GM12878 (cell line): ENCODE measurements around the gene EBI3. TPM values are rescaled to one million over a fixed set of nuclear protein-coding genes. Genes with fewer than 3 reads are reported as not detected.

Source experiments
- ATAC-seq: fragments of 200-7000 bp; cut with Tn5 transposase; 3 replicates; pipeline ENCODE4 v1.9.1; 2020; ENCODE audit warnings: mild to moderate bottlenecking, moderate library complexity
- BruUV-seq: library from RNA; stranded (reverse); fragments of 400-500 nt; replicated peaks from 2 replicates; lab custom pipeline; 2021; lab: Mats Ljungman, UMichigan
- CTCF ChIA-PET: fragments of 300-600 bp; sonication (Branson Sonifier 250); formaldehyde crosslinking; extraction: SDS; loops from one replicate; lab custom pipeline; 2021; ENCODE audit warnings: inconsistent platforms; lab: Yijun Ruan, JAX
- POLR2A ChIA-PET: fragments of 350-600 bp; formaldehyde crosslinking; extraction: SDS; loops from one replicate; lab custom pipeline; 2021; ENCODE audit warnings: inconsistent platforms; lab: Charles Lee
- RAD21 ChIA-PET: fragments of 300-600 bp; sonication (Branson Sonifier 250); formaldehyde crosslinking; loops from one replicate; lab custom pipeline; 2023; ENCODE audit warnings: antibody characterized with exemption; ENCODE audit not compliant: unreplicated experiment; lab: Charles Lee
- SMC1A ChIA-PET: fragments of 300-600 bp; sonication (Branson Sonifier 250); formaldehyde crosslinking; loops from one replicate; lab custom pipeline; 2023; ENCODE audit not compliant: unreplicated experiment, uncharacterized antibody; lab: Charles Lee
- DNase-seq: peaks from one replicate; pipeline ENCODE4 v3.0.0-alpha.2; 2011; ENCODE audit warnings: low read depth, low spot score
- FAIRE-seq: peaks from 3 replicates; lab custom pipeline; 2011; peaks lifted over from hg19 to GRCh38; lab: Jason Lieb, UNC
- H2AFZ ChIP-seq: 2 replicates; pipeline ENCODE4 v1.6.0; 2011; ENCODE audit warnings: low read depth, low read length, control low read depth; ENCODE audit not compliant: control insufficient read depth
- H3K27ac ChIP-seq: 2 replicates; pipeline ENCODE4 v1.5.1; 2011; ENCODE audit warnings: control low read depth; ENCODE audit not compliant: control insufficient read depth, insufficient read depth
- H3K27me3 ChIP-seq, 2 experiments: replicated peaks in 1 of 2; 2 replicates each; pipeline versions ENCODE4 v1.6.0 to v1.6.1; 2011; ENCODE audit warnings: low read length in 1 of 2; ENCODE audit not compliant: control insufficient read depth in 2 of 2, insufficient read depth in 2 of 2
- H3K36me3 ChIP-seq, 2 experiments: 2 replicates each; pipeline ENCODE4 v1.5.1; 2011; ENCODE audit warnings: low read length in 1 of 2; ENCODE audit not compliant: control insufficient read depth in 2 of 2, insufficient read depth in 2 of 2
- H3K4me1 ChIP-seq: 2 replicates; pipeline ENCODE4 v1.6.1; 2011; ENCODE audit warnings: mild to moderate bottlenecking, low read length, moderate library complexity, mixed read lengths; ENCODE audit not compliant: control insufficient read depth, insufficient read depth
- H3K4me2 ChIP-seq: 2 replicates; pipeline ENCODE4 v1.6.0; 2011; ENCODE audit warnings: control low read depth; ENCODE audit not compliant: control insufficient read depth, insufficient read depth
- H3K4me3 ChIP-seq: fragments of 200-600 bp; sonication (generic); 2 replicates; pipeline ENCODE4 v1.5.1; 2016
- H3K79me2 ChIP-seq: 2 replicates; pipeline ENCODE4 v1.6.0; 2011; ENCODE audit warnings: low read length; ENCODE audit not compliant: control insufficient read depth, insufficient read depth
- H3K9ac ChIP-seq: 2 replicates; pipeline ENCODE4 v1.8.0; 2011; ENCODE audit warnings: low read length, control low read depth, mixed read lengths; ENCODE audit not compliant: control insufficient read depth, insufficient read depth
- H3K9me3 ChIP-seq: replicated peaks from 3 replicates; pipeline ENCODE4 v1.5.1; 2011; ENCODE audit warnings: mild to moderate bottlenecking, low read length; ENCODE audit not compliant: control insufficient read depth, insufficient read depth
- H4K20me1 ChIP-seq: 2 replicates; pipeline ENCODE4 v1.6.0; 2011; ENCODE audit not compliant: control insufficient read depth, insufficient read depth
- ASH2L ChIP-seq: fragments of 300-600, 200-600 bp; sonication (generic); IDR thresholded peaks from 2 replicates; pipeline ENCODE4 v1.6.1; 2017; ENCODE audit warnings: low read depth, mild to moderate bottlenecking, borderline replicate concordance
- BACH1 ChIP-seq: fragments of 450-650 bp; IDR thresholded peaks from 2 replicates; pipeline ENCODE4 v1.6.1; 2017; ENCODE audit warnings: mild to moderate bottlenecking, borderline replicate concordance
- CBFB ChIP-seq: IDR thresholded peaks from 2 replicates; pipeline ENCODE4 v1.6.1; 2016; ENCODE audit warnings: antibody characterized with exemption, low read depth
- EGR1 ChIP-seq, 2 experiments: IDR thresholded peaks; 1 replicate in 1 of 2; 2 replicates in 1 of 2; pipeline ENCODE4 v1.6.1; 2011 to 2012; ENCODE audit warnings: low read depth in 2 of 2, low read length in 2 of 2, borderline replicate concordance in 1 of 2, mild to moderate bottlenecking in 1 of 2, moderate library complexity in 1 of 2
- GABPA ChIP-seq: IDR thresholded peaks from 2 replicates; pipeline ENCODE4 v1.6.1; 2014; ENCODE audit warnings: antibody characterized with exemption, low read depth, mild to moderate bottlenecking, inconsistent platforms
- RFX5 ChIP-seq: IDR thresholded peaks from 2 replicates; pipeline ENCODE4 v1.6.1; 2011; ENCODE audit warnings: low read depth, low read length, improper control_type of control experiment
- RUNX3 ChIP-seq: IDR thresholded peaks from 2 replicates; pipeline ENCODE4 v1.6.1; 2012; ENCODE audit warnings: low read length, inconsistent platforms
- SREBF2 ChIP-seq: IDR thresholded peaks from 2 replicates; pipeline ENCODE4 v1.6.1; 2012; ENCODE audit warnings: mild to moderate bottlenecking, low read length
- TCF7 ChIP-seq: IDR thresholded peaks from 2 replicates; pipeline ENCODE4 v1.6.1; 2014; ENCODE audit warnings: antibody characterized with exemption, borderline replicate concordance
- ZNF207 ChIP-seq: fragments of 450-650 bp; IDR thresholded peaks from 2 replicates; pipeline ENCODE4 v1.6.1; 2014; ENCODE audit warnings: antibody characterized with exemption, mild to moderate bottlenecking, borderline replicate concordance
- WGBS: methylation state at CpG from one replicate; pipeline ENCODE4 v1.1.6; 2016; ENCODE audit warnings: low lambda C conversion rate; ENCODE audit not compliant: insufficient replicate concordance, insufficient coverage; ENCODE audit errors: missing lambda C conversion rate; 5-methylcytosine and 5-hydroxymethylcytosine counted together
- in situ Hi-C: fragments of 300-500 bp; cut with MboI; formaldehyde crosslinking; loops from 9 replicates; pipeline ENCODE4 v1.14.3; 2018; ENCODE audit warnings: mixed read lengths
- intact Hi-C: fragments of 100-400 bp; cut with micrococcal nuclease; formaldehyde crosslinking; loops from one replicate; pipeline ENCODE4 v1.14.2; 2022; ENCODE audit not compliant: unreplicated experiment
- polyA plus RNA-seq, 11 experiments: library from polyadenylated mRNA; depleted of rRNA in 4 of 11; unstranded in 6 of 11; stranded (reverse) in 5 of 11; fragments of >200 nt; fragmentation: Nextera tagmentation in 4 of 11; fragmentation: Illumina TruSeq in 1 of 11; extraction: Ambion mirVana in 4 of 11; extraction: Trizol in 1 of 11; gene quantifications; 1 replicate in 1 of 11; 2 replicates in 10 of 11; pipeline versions ENCODE4 v1.2.1 to v1.2.3, GENCODE V29; 2011 to 2016; ENCODE audit warnings: inconsistent platforms in 2 of 11, missing spikeins in 2 of 11, low read depth in 1 of 11
- total RNA-seq, 4 experiments: library from RNA; depleted of rRNA in 3 of 4; stranded (reverse); fragments of >200 nt in 3 of 4; fragmentation: Illumina TruSeq in 1 of 4; extraction: Trizol in 1 of 4; gene quantifications; 2 replicates each; pipeline versions ENCODE4 v1.2.1 to v1.2.3, GENCODE V29; 2013 to 2021
- TF ChIP-seq, protein P1 (sequence below): fragments of 450-650 bp; IDR thresholded peaks from 2 replicates; pipeline ENCODE4 v1.6.1; 2017; ENCODE audit warnings: mild to moderate bottlenecking, low read depth, inconsistent platforms; ENCODE audit not compliant: poor library complexity, severe bottlenecking
- TF ChIP-seq, protein P2 (sequence below): IDR thresholded peaks from 2 replicates; pipeline ENCODE4 v1.6.1; 2012; ENCODE audit warnings: low read depth, low read length, improper control_type of control experiment
- TF ChIP-seq, protein P3 (sequence below): fragments of 450-650 bp; IDR thresholded peaks from 2 replicates; pipeline ENCODE4 v1.6.1; 2018; ENCODE audit warnings: borderline replicate concordance, mild to moderate bottlenecking; ENCODE audit not compliant: partially characterized antibody

Gene EBI3
- total and polyA plus RNA-seq, 10 of the 15 experiments (the other 5 are each of a cell fraction or from before 2014, with no cell fraction given): 22.0 to 288 (median 186) TPM

DNA sequence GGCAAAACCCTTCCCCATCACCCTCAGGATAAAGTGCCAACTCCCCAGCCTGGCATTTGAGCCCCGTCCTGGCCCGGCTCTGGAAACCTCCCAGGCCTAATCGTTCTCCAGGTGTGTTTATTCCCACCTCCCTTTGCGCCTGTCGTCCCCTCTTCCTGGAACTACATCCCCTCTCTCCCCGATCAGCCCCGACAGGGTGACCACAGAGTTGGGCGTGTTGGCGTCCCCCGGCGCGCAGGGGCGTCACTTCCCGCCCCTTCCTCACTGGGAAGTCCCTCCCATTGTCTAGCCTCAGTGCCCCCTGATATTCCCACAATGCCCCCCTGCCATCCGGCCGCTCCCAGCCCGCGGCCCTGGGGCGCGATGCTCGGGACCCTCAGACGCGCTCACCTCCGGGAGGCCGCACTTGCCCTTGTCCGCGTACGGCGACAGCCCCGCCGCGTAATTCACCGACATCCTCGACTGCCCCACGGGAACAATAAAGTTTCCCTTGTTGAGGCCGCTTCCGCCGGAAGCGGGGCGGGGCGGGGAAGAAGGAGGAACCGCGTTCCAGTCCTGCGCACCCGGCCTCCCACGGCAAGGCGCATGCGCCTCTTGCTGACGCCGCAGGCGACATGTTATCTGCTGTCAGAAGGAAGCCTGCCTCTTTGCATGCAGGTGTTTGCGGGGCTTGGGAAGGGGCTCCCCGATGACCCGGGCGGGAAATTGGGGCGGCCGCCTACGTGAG, 47.1 kb upstream of the EBI3 start, which contains the start of the genes ANKRD24 and SIRT6 (continued):
- TF ChIP-seq, protein P1, sequence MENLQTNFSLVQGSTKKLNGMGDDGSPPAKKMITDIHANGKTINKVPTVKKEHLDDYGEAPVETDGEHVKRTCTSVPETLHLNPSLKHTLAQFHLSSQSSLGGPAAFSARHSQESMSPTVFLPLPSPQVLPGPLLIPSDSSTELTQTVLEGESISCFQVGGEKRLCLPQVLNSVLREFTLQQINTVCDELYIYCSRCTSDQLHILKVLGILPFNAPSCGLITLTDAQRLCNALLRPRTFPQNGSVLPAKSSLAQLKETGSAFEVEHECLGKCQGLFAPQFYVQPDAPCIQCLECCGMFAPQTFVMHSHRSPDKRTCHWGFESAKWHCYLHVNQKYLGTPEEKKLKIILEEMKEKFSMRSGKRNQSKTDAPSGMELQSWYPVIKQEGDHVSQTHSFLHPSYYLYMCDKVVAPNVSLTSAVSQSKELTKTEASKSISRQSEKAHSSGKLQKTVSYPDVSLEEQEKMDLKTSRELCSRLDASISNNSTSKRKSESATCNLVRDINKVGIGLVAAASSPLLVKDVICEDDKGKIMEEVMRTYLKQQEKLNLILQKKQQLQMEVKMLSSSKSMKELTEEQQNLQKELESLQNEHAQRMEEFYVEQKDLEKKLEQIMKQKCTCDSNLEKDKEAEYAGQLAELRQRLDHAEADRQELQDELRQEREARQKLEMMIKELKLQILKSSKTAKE: no peak
- no peak for TF ChIP-seq ASH2L
- TF ChIP-seq, protein P2, sequence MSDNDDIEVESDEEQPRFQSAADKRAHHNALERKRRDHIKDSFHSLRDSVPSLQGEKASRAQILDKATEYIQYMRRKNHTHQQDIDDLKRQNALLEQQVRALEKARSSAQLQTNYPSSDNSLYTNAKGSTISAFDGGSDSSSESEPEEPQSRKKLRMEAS: peak; percentile 19; the same call in 1 of the 2 replicates
- TF ChIP-seq ZNF207: peak; percentile 81; the same call in 1 of the 2 replicates
- TF ChIP-seq GABPA: peak; percentile 97

DNA sequence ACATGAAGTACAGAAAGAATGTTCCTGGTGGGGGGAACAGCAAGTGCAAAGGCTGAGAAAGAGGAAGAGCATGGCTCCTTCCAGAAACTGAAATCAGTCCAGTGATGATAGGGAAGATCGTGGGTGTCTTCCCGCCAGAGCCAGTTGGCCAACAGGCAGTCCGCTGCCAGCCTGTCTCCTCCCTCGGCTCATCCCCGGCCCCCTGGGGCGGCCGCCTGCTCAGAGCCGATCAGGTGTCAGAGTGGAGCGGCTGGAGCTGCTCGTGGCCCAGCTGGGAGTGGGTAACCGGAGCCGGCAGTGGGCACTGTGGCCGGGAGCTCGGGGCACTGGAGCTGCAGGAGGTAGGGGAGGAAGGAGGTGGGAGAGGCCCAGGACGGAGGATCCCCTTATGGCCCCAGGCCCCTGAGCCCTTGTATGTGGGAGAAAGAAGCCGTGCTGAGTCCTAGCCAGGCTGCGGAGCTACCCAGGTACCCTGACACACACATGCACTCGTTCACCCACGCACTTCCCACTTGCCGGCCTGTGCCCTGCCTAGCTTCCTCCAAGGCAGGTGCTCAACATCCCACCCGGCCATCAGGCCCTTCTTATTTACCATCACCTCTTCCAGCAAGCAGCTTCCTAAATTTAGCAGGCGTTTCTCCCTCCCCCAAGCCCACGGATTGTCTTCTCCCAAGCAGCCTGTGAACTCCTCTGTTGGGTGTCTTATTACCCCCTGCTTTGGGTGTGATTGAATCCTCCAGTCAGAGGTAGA, 45.2 kb upstream of the EBI3 start:
- H3K79me2 ChIP-seq: peaks cover 14% of the 10 kb centered on the region
- CTCF ChIA-PET: interaction anchor here (0.7 to 2.2 kb wide), 4 partner anchors 17 to 199 kb away, joined by 3 to 9 read pairs (median 4); partner anchors contain the start of gene EEF2
- H4K20me1 ChIP-seq: 0 out of 2 replicates have a peak, but pooled peaks cover 2% of the 10 kb centered on the region
- BruUV-seq: no TSS peak
- no peak overlapping the region for H3K27ac ChIP-seq
- H3K4me3 ChIP-seq: no peak overlapping the region
- H3K9me3 ChIP-seq: no peaks in the 10 kb centered on the region
- no peak overlapping the region for H3K9ac ChIP-seq
- DNase-seq (no peak), FAIRE-seq (no peak), ATAC-seq (no peak)
- RAD21 ChIA-PET: interaction anchor here (0.8 to 1.2 kb wide), 2 partner anchors 44 to 197 kb away, joined by 4 to 6 read pairs; no protein-coding TSS in a partner anchor
- H2AFZ ChIP-seq: no peak overlapping the region
- H3K4me1 ChIP-seq: peaks cover 15% of the 10 kb centered on the region
- SMC1A ChIA-PET: no interaction called here
- no peak for TF ChIP-seq TCF7
- TF ChIP-seq, protein P3, sequence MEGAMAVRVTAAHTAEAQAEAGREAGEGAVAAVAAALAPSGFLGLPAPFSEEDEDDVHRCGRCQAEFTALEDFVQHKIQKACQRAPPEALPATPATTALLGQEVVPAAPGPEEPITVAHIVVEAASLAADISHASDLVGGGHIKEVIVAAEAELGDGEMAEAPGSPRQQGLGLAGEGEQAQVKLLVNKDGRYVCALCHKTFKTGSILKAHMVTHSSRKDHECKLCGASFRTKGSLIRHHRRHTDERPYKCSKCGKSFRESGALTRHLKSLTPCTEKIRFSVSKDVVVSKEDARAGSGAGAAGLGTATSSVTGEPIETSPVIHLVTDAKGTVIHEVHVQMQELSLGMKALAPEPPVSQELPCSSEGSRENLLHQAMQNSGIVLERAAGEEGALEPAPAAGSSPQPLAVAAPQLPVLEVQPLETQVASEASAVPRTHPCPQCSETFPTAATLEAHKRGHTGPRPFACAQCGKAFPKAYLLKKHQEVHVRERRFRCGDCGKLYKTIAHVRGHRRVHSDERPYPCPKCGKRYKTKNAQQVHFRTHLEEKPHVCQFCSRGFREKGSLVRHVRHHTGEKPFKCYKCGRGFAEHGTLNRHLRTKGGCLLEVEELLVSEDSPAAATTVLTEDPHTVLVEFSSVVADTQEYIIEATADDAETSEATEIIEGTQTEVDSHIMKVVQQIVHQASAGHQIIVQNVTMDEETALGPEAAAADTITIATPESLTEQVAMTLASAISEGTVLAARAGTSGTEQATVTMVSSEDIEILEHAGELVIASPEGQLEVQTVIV: no peak
- TF ChIP-seq RUNX3: no peak
- TF ChIP-seq EGR1 (IDR thresholded peaks at IDR 0.05; ENCODE audit: borderline replicate concordance in 1 of 2, low read depth in 2 of 2, low read length in 2 of 2): no peak
- no peak for TF ChIP-seq ZNF207
- TF ChIP-seq BACH1: no peak
- TF ChIP-seq RFX5: no peak
- TF ChIP-seq CBFB: no peak
- no peak for TF ChIP-seq SREBF2
- intact Hi-C loops: loop anchor here (10.0 kb wide), 1 partner anchor 119 kb away; the partner anchor contains the start of gene ZBTB7A
- in situ Hi-C loops: loop anchor here (5.0 kb wide), 1 partner anchor 197 kb away; the partner anchor contains the start of gene EEF2
- no peaks in the 10 kb centered on the region for H3K36me3 ChIP-seq
- POLR2A ChIA-PET: interaction anchor here (1.3 kb wide), 1 partner anchor 30 kb away, joined by 3 read pairs; the partner anchor contains the start of gene CREB3L3
- no peaks in the 10 kb centered on the region for H3K27me3 ChIP-seq
- 48% methylated on average over 23 of the region's 23 CpGs for WGBS
- no peak overlapping the region for H3K4me2 ChIP-seq
